GM21423 (cell line): ENCODE measurements around the gene TM4SF20.
"Not testable (repeated sequence)": the region's sequence is repeated elsewhere in the genome, so short reads cannot be mapped to it uniquely, and the experiment has no call there.

Experiments
- ATAC-seq: cut with Tn5 transposase; IDR thresholded peaks from one replicate; pipeline ENCODE4 v1.9.1; 2021; ENCODE audit warnings: mild to moderate bottlenecking, moderate library complexity; ENCODE audit not compliant: unreplicated experiment

The TM4SF20 gene

GRCh38 chr2:227368574-227368973 lies 10.5 kb downstream of the TM4SF20 start:
- no peak for ATAC-seq

- ATAC-seq, result no peak
These were observed 11.7 kb downstream of the TM4SF20 start for GRCh38 chr2:227367427-227367795.

- no peak for ATAC-seq
These were observed 12.2 kb downstream of the TM4SF20 start for GRCh38 chr2:227366769-227367426.

- ATAC-seq, result no peak
These were observed 13.3 kb downstream of the TM4SF20 start for GRCh38 chr2:227365833-227366232.

- not testable (repeated sequence) for ATAC-seq
These were observed 14.4 kb downstream of the TM4SF20 start for GRCh38 chr2:227364585-227365263.

- no peak for ATAC-seq
These were observed 15.3 kb downstream of the TM4SF20 start for GRCh38 chr2:227363756-227364155.

- no peak for ATAC-seq
These were observed 18.8 kb downstream of the TM4SF20 start for GRCh38 chr2:227360351-227360750.

- peak; percentile 66 for ATAC-seq
These were observed 27.5 kb downstream of the TM4SF20 start for GRCh38 chr2:227351639-227352038.

- no peak for ATAC-seq
These were observed 29.0 kb downstream of the TM4SF20 start for GRCh38 chr2:227349989-227350612.

GRCh38 chr2:227348324-227348723 lies 30.8 kb downstream of the TM4SF20 start:
- no peak for ATAC-seq

GRCh38 chr2:227347117-227347516 lies 32.0 kb downstream of the TM4SF20 start:
- ATAC-seq, result no peak

GRCh38 chr2:227344231-227344630 lies 34.9 kb downstream of the TM4SF20 start:
- ATAC-seq, result no peak

- no peak for ATAC-seq
These were observed 37.6 kb downstream of the TM4SF20 start for GRCh38 chr2:227341553-227341952.

- no peak for ATAC-seq
These were observed 39.0 kb downstream of the TM4SF20 start for GRCh38 chr2:227340106-227340505.

- ATAC-seq, result no peak
These were observed 40.0 kb downstream of the TM4SF20 start for GRCh38 chr2:227339098-227339599.

- ATAC-seq, result no peak
These were observed 41.7 kb downstream of the TM4SF20 start for GRCh38 chr2:227337442-227337841.

GRCh38 chr2:227335713-227336112 lies 43.4 kb downstream of the TM4SF20 start:
- no peak for ATAC-seq

- ATAC-seq, result no peak
These were observed 52.3 kb downstream of the TM4SF20 start for GRCh38 chr2:227326783-227327182.

GRCh38 chr2:227325839-227326195 lies 53.3 kb downstream of the TM4SF20 start:
- peak; percentile 5 for ATAC-seq

GRCh38 chr2:227324995-227325838 lies 53.9 kb downstream of the TM4SF20 start, which contains the start of gene MFF:
MFF (plus strand) TSS chr2:227325251; CDS start chr2:227330666, 5,415 bp downstream.
- peak; percentile 98 for ATAC-seq

- ATAC-seq, result no peak
These were observed 54.5 kb downstream of the TM4SF20 start for GRCh38 chr2:227324642-227324994.
